ENCODE data around the gene PLA2G4F. TPM values are rescaled to one million over a fixed set of nuclear protein-coding genes. Genes with fewer than 3 reads are reported as not detected.

Gene PLA2G4F
- total RNA-seq, 6 donors from 2014 or later = 57.8 to 162 (median 99.8) TPM

DNA sequence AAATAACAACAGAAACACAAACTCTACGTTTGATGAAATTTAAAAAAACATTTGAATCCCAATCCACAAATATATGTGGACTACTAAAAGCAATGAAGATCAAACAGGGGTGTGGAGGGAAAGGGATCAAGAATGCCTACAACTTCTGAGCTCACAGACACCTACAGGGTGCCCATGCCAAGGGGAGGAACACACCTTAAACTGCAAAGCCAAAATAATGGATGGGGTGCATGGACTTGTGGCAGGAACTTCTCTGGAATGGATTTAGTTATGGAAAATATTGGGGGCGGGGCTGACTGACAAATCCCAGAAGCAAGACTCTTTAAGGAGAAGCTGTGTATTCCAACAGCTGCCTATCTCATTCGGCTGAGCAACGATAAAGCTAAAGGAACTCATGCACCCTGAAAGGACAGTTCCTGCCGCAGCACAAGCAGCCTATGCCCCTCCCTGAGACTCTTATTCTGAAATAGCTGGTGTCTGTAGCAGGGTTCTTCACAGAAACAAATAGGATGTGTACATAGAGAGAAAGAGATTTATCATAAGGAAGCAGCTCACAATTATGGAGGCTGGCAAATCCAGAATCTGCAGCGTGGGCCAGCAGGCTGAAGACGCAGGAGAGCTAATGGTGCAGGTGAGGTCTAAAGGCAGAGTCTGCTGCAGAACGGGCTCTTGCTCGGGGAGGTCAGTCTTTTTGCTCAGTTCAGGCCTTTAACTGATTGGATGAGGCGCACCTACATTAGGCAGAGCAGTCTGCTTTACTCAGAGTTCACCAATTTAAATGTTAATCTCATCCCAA lies 37.6 kb downstream of the PLA2G4F start:
- TF ChIP-seq, protein P1, sequence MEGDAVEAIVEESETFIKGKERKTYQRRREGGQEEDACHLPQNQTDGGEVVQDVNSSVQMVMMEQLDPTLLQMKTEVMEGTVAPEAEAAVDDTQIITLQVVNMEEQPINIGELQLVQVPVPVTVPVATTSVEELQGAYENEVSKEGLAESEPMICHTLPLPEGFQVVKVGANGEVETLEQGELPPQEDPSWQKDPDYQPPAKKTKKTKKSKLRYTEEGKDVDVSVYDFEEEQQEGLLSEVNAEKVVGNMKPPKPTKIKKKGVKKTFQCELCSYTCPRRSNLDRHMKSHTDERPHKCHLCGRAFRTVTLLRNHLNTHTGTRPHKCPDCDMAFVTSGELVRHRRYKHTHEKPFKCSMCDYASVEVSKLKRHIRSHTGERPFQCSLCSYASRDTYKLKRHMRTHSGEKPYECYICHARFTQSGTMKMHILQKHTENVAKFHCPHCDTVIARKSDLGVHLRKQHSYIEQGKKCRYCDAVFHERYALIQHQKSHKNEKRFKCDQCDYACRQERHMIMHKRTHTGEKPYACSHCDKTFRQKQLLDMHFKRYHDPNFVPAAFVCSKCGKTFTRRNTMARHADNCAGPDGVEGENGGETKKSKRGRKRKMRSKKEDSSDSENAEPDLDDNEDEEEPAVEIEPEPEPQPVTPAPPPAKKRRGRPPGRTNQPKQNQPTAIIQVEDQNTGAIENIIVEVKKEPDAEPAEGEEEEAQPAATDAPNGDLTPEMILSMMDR (IDR thresholded peaks at IDR 0.05) = no peak
- TF ChIP-seq EP300 (IDR thresholded peaks at IDR 0.05) = no peak
- TF ChIP-seq POLR2AphosphoS5 (IDR thresholded peaks at IDR 0.05) = no peak
- TF ChIP-seq POLR2A (IDR thresholded peaks at IDR 0.05) = no peak
- WGBS, 2 donors = 35 to 48% methylated on average over 10 of the region's 10 CpGs
- Histone ChIP-seq H3K4me3 (peak overlapping the region in 1 of 4 donors; percentile 4), H3K27me3 (no peaks in the 10 kb centered on the region), H3K9me3 (no peaks in the 10 kb centered on the region), H3K27ac (no peak overlapping the region), H3K36me3 (no peaks in the 10 kb centered on the region), H3K4me1 (peaks cover 0 to 19% (median 12%) of the 10 kb centered on the region in 4 donors)
- ATAC-seq (ENCODE audit: low FRiP score in 2 of 2) = peak in 1 of 2 donors; percentile 31
- DNase-seq = no peak

- ATAC-seq (ENCODE audit: low FRiP score in 2 of 2) (no peak), DNase-seq (no peak)
- Histone ChIP-seq H3K4me3 (no peak overlapping the region), H3K9me3 (no peaks in the 10 kb centered on the region), H3K27me3 (no peaks in the 10 kb centered on the region), H3K36me3 (no peaks in the 10 kb centered on the region), H3K4me1 (peaks cover 5 to 12% (median 9%) of the 10 kb centered on the region in 4 donors), H3K27ac (no peak overlapping the region)
- WGBS, 2 donors = 49 to 53% methylated on average over 4 of the region's 4 CpGs
- TF ChIP-seq EP300 (IDR thresholded peaks at IDR 0.05) (no peak), POLR2AphosphoS5 (IDR thresholded peaks at IDR 0.05) (no peak), POLR2A (IDR thresholded peaks at IDR 0.05) (no peak)
- TF ChIP-seq, protein P1 (IDR thresholded peaks at IDR 0.05) = no peak
Observed at GRCh38 chr15:42111924-42112323, 44.5 kb downstream of the PLA2G4F start.

GRCh38 chr15:42110367-42110766 lies 46.1 kb downstream of the PLA2G4F start:
- no peak overlapping the region for H3K4me3 ChIP-seq
- DNase-seq = peak in 1 of 2 donors; percentile 48
- no peaks in the 10 kb centered on the region for H3K36me3 ChIP-seq
- no peak for ATAC-seq (ENCODE audit: low FRiP score in 2 of 2)
- no peak overlapping the region for H3K27ac ChIP-seq
- 51 to 57% methylated on average over 3 of the region's 3 CpGs for WGBS, 2 donors
- TF ChIP-seq, protein P1 (IDR thresholded peaks at IDR 0.05) = no peak
- TF ChIP-seq EP300 (IDR thresholded peaks at IDR 0.05) (no peak), POLR2AphosphoS5 (IDR thresholded peaks at IDR 0.05) (no peak), POLR2A (IDR thresholded peaks at IDR 0.05) (no peak)
- H3K4me1 ChIP-seq = peaks cover 13 to 25% (median 23%) of the 10 kb centered on the region in 4 donors
- H3K9me3 ChIP-seq = no peaks in the 10 kb centered on the region
- H3K27me3 ChIP-seq = no peaks in the 10 kb centered on the region

- no peak overlapping the region for H3K4me3 ChIP-seq
- 45 to 66% methylated on average over 3 of the region's 3 CpGs for WGBS, 2 donors
- no peaks in the 10 kb centered on the region for H3K36me3 ChIP-seq
- no peak overlapping the region for H3K27ac ChIP-seq
- DNase-seq (no peak), ATAC-seq (ENCODE audit: low FRiP score in 2 of 2) (peak in 1 of 2 donors; percentile 21)
- no peak for TF ChIP-seq POLR2A (IDR thresholded peaks at IDR 0.05)
- no peak for TF ChIP-seq EP300 (IDR thresholded peaks at IDR 0.05)
- TF ChIP-seq POLR2AphosphoS5 (IDR thresholded peaks at IDR 0.05) = no peak
- TF ChIP-seq, protein P1 (IDR thresholded peaks at IDR 0.05) = no peak
- no peaks in the 10 kb centered on the region for H3K9me3 ChIP-seq
- H3K27me3 ChIP-seq = no peaks in the 10 kb centered on the region
- H3K4me1 ChIP-seq = peaks cover 13 to 37% (median 31%) of the 10 kb centered on the region in 4 donors
Observed at GRCh38 chr15:42108806-42109205, 47.6 kb downstream of the PLA2G4F start.
